ENCODE results near the gene TMEM40.
A peak's percentile ranks its signal among the peaks of the same experiment; 100 is the strongest.
"Not testable (repeated sequence)": the region's sequence is repeated elsewhere in the genome, so short reads cannot be mapped to it uniquely, and the experiment has no call there.

TMEM40 gene

GRCh38 chr3:12759097-12759679 lies at the start of gene TMEM40:
Gene TMEM40 (minus strand): TSS chr3:12759259. CDS start chr3:12749832, 9,427 bp downstream.
- DNase-seq, result no peak

- no peak for DNase-seq
Observed at GRCh38 chr3:12808587-12808986, 49.5 kb upstream of the TMEM40 start.

GRCh38 chr3:12807601-12808359 lies 48.7 kb upstream of the TMEM40 start:
- DNase-seq, result no peak

GRCh38 chr3:12807066-12807465 lies 48.0 kb upstream of the TMEM40 start:
- no peak for DNase-seq

GRCh38 chr3:12803371-12803770 lies 44.3 kb upstream of the TMEM40 start:
- no peak for DNase-seq

GRCh38 chr3:12799525-12800440 lies 40.7 kb upstream of the TMEM40 start:
- no peak for DNase-seq

- no peak for DNase-seq
Observed at GRCh38 chr3:12798559-12799179, 39.6 kb upstream of the TMEM40 start.

- no peak for DNase-seq
Observed at GRCh38 chr3:12797892-12798558, 39.0 kb upstream of the TMEM40 start.

GRCh38 chr3:12797124-12797891 lies 38.2 kb upstream of the TMEM40 start:
- DNase-seq, result no peak

- peak; percentile 35 for DNase-seq
Observed at GRCh38 chr3:12796171-12797123, 37.4 kb upstream of the TMEM40 start, which contains the start of gene CAND2. Gene CAND2 (plus strand): TSS chr3:12796680. CDS start chr3:12796721, 41 bp downstream.

- no peak for DNase-seq
Observed at GRCh38 chr3:12793701-12794100, 34.6 kb upstream of the TMEM40 start.

GRCh38 chr3:12791430-12791829 lies 32.4 kb upstream of the TMEM40 start:
- no peak for DNase-seq

GRCh38 chr3:12787967-12788690 lies 29.1 kb upstream of the TMEM40 start:
- DNase-seq, result not testable (repeated sequence)

- not testable (repeated sequence) for DNase-seq
Observed at GRCh38 chr3:12787346-12787745, 28.3 kb upstream of the TMEM40 start.

- no peak for DNase-seq
Observed at GRCh38 chr3:12785096-12785495, 26.0 kb upstream of the TMEM40 start.

GRCh38 chr3:12782172-12782815 lies 23.2 kb upstream of the TMEM40 start:
- DNase-seq, result no peak

GRCh38 chr3:12780751-12781150 lies 21.7 kb upstream of the TMEM40 start:
- DNase-seq, result no peak

GRCh38 chr3:12777171-12777570 lies 18.1 kb upstream of the TMEM40 start:
- DNase-seq, result no peak

- DNase-seq, result not testable (repeated sequence)
Observed at GRCh38 chr3:12775970-12776369, 16.9 kb upstream of the TMEM40 start.

Data from COR-L47 (cell line).